NCI-H2196 treated with DMSO at 0.1 percent for 48 hours (cell line): ENCODE results near the gene SUPT7L.
"Not testable (repeated sequence)": the region's sequence is repeated elsewhere in the genome, so short reads cannot be mapped to it uniquely, and the experiment has no call there.

Experiments
- DNase-seq: peaks from one replicate; lab custom pipeline; 2025; ENCODE audit not compliant: unreplicated experiment; lab: John Stamatoyannopoulos, UW

SUPT7L gene

DNA sequence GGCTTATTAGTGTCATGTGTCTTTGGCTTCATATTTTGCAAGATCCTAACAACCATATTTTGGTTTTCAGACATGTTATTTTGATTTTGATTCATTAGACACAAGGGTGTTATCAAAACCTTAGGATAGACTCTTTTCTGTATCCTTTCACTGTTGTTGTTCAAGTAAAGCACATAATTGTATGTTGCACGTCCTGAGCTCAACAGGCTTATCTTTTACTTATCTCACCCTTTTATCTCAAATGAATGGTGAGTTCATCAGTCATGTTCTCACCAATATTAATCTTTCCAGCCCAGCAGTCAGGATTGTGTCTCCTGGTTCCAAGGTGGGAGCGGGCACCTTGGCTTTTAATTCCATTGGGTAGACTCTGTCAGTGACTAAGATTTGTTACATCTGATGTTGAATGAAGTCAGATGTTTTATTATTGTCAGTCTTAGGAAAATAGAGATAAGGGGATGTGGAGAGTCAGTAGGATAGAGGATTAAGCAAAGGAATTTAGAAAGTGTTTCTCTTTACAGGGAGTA lies 22.6 kb downstream of the SUPT7L start:
- DNase-seq: no peak

DNA sequence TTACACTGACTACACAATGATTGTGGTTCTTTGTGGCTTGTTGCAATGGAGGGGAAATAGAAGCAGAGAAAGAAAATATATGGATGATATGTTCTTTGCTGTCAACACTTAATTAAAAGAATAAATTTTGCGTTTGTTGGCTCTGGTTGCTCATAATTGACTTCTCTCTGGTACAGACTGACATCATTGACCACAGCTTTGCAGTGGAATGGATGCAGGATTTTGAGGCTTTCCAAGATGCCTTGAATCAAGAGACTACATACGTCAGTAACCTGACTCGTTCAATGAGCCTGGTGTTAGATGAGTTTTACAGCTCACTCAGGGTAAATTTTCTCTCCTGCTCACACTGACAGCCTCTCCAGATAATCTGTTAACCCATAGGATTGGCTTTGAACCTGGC lies 24.7 kb downstream of the SUPT7L start:
- DNase-seq: no peak

DNA sequence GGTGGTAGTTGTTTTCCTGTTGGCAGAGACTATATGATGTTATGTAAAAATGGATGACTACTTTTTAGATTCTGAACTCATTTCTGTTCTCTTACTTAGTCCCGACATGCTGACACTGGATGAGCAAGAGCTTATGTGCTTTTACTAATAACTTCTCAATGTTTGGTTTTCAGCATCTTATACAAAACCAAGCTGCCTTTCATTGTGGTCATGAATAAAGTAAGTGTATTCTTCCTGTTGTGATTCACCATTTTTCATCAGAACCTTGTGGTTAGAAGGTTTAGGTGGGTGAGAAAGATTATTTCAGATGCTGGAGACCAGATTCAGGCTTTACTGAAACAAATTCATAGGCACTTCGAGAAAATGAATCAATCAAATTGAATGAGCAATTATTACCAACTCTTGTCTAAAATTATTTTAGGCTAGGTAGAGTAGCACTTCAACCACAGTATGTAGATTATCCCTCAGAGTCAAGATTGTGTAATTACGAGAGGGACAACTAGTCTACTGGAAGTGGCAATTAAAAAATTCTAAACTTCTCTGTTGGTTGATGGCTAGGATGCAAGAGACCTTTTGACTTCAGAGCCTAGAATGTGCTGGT lies 25.3 kb downstream of the SUPT7L start:
- no peak for DNase-seq

DNA sequence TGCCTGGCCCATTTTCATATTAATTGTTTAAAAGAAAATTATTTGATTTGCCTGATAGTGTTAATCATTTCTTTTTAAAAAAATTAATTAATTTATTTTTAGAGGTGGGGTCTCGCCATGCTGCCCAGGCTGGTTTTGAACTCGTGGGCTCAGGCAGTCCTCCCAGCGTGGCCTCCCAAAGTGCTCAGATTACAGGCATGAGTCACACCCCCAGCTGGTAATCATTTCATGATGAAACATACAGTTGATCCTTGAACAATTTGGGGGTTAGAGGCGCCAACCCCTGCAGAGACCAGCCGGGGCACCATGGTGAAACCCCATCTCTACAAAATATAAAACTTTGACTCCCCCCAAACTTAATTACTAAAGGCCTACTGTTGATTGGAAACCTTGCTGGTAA lies 26.6 kb downstream of the SUPT7L start:
- DNase-seq: no peak

DNA sequence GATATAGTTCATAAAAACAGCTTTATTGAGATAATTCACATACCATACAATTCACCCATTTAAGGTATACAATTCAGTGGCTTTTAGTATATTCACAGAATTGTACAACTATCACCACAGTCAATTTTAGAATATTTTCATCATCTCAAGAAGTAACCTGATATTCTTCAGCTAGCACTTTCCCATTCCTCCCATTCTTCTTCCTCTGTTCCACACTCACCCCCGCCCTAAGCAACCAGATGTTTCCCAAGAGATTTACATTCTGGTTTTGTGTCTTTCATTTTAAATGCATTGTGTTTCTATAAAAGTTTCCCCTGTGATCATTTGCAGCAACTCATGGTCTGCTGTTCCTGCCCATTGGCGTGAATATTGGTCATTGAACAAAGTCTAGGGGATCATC lies 29.1 kb downstream of the SUPT7L start:
- no peak for DNase-seq

DNA sequence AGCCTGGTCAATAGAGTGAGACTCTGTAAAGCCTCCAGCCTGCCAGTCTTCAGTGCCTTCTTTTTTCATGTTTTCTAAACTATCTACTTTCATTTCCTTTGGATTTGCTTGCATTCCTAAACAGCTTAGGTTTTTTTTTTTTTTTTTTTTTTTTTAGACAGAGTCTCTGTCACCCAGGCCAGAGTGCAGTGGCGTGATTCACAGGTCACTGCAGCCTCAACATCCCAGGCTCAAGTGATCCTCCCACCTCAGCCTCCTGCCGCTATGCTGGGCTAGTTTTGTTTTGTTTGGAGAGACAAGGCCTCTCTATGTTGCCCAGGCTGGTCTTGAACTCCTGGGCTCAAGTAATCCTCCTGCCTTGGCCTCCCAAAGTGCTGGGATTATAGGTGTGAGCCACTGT lies 33.2 kb downstream of the SUPT7L start:
- DNase-seq: not testable (repeated sequence)

DNA sequence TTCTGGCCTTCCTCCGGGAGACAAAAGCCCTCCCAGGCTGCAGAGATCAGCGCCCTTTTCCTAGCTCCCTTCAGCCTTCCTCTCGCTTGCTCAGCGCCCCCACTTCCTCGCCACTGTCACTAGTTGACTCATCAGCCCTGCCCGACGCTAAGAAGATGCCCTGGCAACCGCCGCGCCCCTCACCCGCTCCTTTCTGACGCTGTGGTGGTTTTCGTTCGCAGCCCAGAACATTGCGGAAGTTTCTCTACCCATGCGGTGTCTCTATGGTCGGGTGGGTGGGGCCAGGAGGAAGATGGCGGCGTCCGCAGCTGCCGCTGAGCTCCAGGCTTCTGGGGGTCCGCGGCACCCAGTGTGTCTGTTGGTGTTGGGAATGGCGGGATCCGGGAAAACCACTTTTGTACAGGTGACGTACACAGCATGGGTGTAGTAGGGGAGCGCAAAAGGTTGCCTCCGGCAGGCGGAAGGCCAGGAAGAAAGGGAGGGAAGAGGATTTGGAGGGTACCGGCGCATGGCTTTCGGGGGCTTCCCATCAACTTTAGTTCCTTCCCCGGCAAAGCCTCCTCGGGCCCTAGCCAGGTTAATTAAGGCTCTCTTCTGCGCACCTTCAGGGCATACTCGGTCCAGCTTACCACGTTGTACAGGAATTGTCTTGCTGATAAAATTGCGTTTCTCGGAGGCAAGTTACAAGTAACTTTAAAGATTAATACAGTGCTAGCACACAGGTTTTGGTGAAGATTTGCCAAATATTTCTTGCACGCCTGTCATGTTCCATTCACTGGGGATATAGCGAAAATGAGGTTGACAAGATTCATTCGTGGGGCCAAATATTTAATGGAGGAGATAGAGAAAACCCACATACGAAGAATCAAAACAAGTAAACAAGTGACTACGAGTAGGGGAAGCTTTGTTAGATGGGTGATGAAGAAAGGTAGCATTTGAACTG lies 34.4 kb downstream of the SUPT7L start, which contains the start of the genes CCDC121 and GPN1:
TSS of gene CCDC121 (minus strand) at position 246 of the 943 bp plus-strand sequence. CDS start 1,213 bp downstream, outside the sequence.
TSS of gene GPN1 (plus strand) at position 284 of the 943 bp plus-strand sequence. CDS start at position 293, 9 bp downstream.
- peak; percentile 81 for DNase-seq

DNA sequence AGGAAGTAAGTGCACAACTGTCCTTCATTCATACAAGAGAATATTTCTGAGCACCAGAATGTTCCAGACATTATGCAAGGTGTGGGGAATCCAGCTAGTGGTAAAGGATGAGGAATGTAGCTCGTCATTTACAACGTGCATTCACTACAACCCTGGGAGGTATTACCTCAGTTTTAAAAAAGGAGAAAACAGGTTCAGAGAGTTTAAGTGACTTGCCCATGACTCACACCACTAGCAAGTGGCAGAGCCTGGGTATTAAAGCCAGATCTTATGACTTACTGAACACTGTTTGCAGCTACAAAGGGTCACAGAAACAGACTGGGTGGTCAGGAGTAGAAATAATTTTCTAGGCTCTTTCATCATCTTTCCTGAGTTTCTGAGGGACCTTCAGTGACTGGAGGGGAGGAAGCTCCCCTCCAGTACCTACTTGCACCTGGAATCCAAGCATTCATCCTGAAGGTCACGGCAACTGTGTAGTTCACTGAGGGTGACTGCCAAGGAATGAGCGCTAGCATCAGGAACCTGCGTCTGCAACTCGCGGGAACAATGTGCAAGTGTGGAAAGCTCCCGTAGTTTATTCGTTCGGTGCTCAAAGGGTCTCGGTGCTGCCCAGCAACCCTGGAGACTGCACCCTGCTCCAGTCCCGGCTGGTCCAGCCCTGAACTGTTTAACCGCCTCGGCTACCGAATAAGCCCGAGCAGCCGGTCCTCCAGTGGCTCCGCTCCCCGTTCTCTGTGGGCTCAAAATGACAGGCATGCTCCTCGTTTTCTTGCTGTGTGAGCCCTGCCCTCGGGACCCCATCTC lies 35.2 kb downstream of the SUPT7L start:
- no peak for DNase-seq

DNA sequence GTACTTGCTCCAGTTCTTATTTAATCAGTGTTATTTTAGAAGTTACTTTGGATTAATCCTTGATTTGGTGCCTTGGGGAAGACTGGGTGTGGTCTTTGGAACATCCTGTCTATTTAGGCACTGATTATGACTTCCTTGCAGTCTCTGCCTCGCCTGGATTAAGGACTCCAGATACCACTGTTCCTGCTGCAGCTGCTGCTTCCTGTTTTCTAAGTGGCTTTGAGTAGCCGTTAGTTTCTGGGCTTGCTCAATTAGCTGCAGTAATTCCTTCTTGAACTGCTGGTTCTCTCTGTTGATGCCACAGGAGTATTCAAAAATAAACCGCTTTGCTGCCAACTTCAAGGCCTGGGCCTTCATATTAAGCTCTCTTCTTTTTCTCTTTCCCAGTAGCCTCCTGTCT lies 36.5 kb downstream of the SUPT7L start:
- not testable (repeated sequence) for DNase-seq

DNA sequence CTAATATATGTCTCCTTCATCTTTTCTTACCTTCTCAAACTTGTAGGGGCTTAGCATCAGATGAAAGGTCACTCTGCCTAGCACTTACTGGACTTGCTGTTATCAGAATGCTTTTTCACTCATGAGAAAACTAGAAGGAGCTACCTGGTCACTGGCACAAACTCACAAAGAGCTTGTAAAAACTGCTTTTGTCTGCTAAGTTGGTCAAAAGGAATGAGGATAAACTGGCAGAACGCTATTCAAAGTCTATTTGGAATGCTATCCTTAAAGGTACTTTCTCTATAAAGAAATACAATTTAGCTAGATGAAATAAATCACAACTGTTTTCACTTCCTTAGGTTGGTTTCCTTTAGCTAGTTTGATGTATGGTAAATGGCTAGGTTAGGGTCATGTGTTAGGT lies 37.1 kb downstream of the SUPT7L start:
- not testable (repeated sequence) for DNase-seq

DNA sequence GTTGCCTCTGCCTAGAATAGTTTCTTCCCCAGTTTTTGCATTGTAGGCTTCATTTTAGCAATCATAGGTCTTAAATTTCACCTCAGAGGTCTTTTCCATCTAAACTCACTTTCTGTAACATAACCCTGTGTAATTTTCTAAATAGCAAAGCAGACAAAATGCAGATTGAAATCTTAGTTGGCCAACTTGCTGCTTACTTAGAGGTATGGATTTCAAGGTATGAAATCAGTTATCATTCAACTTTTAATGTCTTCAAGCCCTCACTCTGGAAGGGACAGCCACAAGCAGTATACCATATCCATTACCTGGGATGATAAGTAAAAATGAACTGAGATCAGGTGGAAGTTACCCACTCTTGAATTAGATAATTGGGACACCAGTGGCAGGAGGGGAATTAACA lies 38.5 kb downstream of the SUPT7L start:
- no peak for DNase-seq

DNA sequence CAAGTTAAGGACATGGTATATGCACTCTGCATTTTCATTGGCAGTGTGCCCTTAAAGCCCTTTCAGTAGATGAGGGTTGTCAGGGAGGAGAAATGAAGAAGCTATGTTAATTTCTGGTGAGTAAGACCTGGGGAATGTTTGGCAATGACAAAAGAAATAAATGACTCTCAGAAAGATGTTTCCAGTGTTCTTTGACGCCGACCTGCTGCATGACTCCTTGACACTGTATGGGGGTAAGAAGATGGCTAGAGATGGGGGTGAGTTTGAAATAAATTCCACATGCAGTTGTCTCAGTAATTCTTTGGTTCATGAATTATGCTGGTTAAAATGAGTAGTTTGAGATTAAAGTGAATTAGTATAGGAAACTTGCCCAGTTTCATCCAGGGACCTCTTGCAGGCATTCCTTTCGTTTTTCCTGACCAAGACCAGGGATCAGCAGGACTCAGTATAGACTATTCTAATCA lies 40.5 kb downstream of the SUPT7L start:
- DNase-seq: no peak

DNA sequence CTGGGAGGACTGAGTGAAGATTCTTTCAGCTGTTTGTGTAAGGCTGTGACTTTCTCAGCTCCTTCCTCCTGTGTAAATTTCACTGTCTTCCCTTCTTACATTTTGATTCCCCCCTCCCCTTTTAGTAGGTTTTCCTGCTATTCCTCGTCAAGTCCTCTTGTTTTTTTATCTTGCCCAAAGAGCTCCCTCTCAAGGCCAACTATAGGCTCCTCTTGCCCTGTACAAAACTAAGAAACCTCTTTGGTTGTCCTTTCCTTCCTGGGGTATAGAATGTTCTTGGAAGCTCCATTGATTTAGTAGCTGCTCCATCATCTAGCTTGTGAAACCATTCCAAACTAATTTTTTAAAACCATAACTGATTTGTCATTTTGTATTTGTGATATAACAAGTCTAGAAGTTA lies 41.9 kb downstream of the SUPT7L start:
- no peak for DNase-seq

DNA sequence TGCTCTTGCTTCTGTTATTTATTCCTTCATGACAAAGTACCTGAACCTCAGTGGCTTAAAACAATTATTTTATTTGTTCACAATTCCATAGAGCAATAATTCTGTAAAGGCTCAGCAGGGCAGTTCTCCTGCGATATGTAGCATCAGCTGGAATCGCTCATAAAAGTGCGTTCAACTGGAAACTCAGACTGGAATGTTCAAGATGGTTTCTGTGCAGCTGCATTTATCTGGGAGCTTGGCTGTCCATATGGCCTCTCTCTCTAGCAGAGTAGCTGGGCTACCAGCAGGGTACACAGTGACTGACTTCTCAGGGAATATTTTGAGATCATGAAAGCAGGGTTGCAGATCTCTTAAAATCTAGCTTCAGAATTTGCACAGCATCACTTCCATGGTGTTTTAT lies 48.1 kb downstream of the SUPT7L start:
- no peak for DNase-seq

DNA sequence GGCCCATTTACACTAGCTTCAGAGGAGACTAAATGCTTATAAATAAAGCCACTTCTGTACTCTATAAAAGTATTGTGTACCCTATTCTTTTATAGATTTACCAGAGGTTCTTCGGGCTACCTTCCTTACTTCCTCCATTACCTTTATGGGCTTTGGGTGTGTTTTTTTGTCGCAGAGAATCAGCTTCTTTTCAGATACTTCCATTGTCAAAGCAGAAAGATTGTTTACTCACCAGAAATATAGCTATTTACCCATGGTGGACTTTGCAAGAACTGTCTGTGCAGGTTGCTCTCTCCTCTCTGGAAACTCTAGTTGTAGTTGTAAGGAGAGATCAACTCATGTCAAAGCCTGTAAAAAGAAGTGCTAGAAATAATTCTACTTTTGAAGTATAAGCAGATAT lies 49.4 kb downstream of the SUPT7L start:
- DNase-seq: no peak

DNA sequence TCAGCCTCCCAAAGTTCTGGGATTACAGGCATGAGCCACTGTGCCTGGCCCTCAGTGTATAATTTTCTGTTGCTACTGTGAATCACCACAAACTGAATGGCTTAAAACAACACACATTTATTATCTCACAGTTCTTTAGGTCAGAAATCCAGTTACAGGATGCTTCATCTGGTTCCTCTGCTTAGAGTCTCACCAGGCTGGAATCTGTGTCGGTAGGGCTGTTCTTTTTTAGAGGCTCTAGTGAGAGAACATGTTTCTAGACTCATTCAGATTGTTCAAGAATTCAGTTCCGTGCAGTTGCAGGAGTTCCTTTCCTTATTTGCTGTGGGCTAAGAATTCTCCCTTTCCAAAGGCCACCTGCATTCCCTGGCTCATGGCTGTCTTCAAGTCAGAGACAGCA lies 56.8 kb downstream of the SUPT7L start:
- DNase-seq: no peak
